ENCODE results near the gene DYRK1A.

GRCh38 chr21:37565530-37566223 lies 199.1 kb downstream of the DYRK1A start:
- TF ChIP-seq EZH2 (IDR thresholded peaks at IDR 0.05; ENCODE audit: low read length): no peak
- no peak for TF ChIP-seq CTCF (optimal IDR thresholded peaks at IDR 0.05 in 1 of 3, IDR thresholded peaks at IDR 0.05 in 1 of 3, conservative IDR thresholded peaks at IDR 0.05 in 1 of 3; ENCODE audit: extremely low read depth in 1 of 3, insufficient read depth in 2 of 3, low read length in 3 of 3)
